Sciatic nerve (tissue), 2 donors: Measurements from ENCODE around the gene SCYL2. TPM values are rescaled to one million over a fixed set of nuclear protein-coding genes. Genes with fewer than 3 reads are reported as not detected.
"Not testable (repeated sequence)": the region's sequence is repeated elsewhere in the genome, so short reads cannot be mapped to it uniquely, and the experiment has no call there.

ENCODE experiments used
- ATAC-seq: fragments of 200-7000 bp; cut with Tn5 transposase; one replicate; pipeline ENCODE4 v1.9.1; 2020; ENCODE audit warnings: mild to moderate bottlenecking, moderate library complexity
- DNase-seq: peaks from one replicate; pipeline ENCODE4 v3.0.0-alpha.2; 2020; ENCODE audit warnings: low spot score
- intact Hi-C: fragments of 100-400 bp; cut with DNase I; formaldehyde crosslinking; loops from one replicate; pipeline ENCODE4 v1.14.2; 2022
- total RNA-seq: library from RNA; stranded (reverse); fragmentation: NEBNext Ultra II Directional; extraction: Animal tissue kit (Norgen Biotek cat#: 25700); gene quantifications from one replicate; pipeline ENCODE4 v1.2.1, GENCODE V29; 2021
- donor health status: DM: no; HTN: no; CAD: no.
- donor health status: DM: no; HTN: no; CAD: no.

SCYL2 gene
- total RNA-seq, 1 donor from 2014 or later = 54.1 TPM

- DNase-seq = no peak
- intact Hi-C loops = no loop called here
- no peak for ATAC-seq
Observed at GRCh38 chr12:100253437-100253836, 13.5 kb upstream of the SCYL2 start.

- DNase-seq (no peak), ATAC-seq (no peak)
- intact Hi-C loops = no loop called here
Observed at GRCh38 chr12:100254876-100255275, 12.1 kb upstream of the SCYL2 start.

- intact Hi-C loops = no loop called here
- DNase-seq (no peak), ATAC-seq (no peak)
Observed at GRCh38 chr12:100258127-100258526, 8.8 kb upstream of the SCYL2 start.

DNA sequence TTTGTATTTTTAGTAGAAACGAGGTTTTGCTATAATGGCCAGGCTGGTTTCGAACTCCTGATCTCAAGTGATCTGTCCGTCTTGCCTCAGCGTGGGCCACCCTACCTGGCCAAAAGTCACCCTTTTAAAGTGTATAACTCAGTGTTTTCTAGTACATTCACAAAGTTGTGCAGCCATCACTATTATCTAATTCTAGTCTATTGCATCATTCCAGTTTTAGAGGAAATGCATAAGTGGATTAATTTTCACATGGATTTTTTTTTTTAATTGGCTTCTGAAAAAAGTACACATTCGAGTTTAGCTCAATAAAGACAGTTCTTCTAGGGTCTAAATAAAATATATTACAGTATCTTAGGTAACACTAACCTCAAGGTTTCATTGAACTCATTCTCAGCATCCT lies 3.8 kb upstream of the SCYL2 start:
- intact Hi-C loops = no loop called here
- DNase-seq (no peak), ATAC-seq (no peak)

- ATAC-seq, DNase-seq, intact Hi-C loops: not testable (repeated sequence)
Observed at GRCh38 chr12:100265107-100265506, 1.9 kb upstream of the SCYL2 start.

DNA sequence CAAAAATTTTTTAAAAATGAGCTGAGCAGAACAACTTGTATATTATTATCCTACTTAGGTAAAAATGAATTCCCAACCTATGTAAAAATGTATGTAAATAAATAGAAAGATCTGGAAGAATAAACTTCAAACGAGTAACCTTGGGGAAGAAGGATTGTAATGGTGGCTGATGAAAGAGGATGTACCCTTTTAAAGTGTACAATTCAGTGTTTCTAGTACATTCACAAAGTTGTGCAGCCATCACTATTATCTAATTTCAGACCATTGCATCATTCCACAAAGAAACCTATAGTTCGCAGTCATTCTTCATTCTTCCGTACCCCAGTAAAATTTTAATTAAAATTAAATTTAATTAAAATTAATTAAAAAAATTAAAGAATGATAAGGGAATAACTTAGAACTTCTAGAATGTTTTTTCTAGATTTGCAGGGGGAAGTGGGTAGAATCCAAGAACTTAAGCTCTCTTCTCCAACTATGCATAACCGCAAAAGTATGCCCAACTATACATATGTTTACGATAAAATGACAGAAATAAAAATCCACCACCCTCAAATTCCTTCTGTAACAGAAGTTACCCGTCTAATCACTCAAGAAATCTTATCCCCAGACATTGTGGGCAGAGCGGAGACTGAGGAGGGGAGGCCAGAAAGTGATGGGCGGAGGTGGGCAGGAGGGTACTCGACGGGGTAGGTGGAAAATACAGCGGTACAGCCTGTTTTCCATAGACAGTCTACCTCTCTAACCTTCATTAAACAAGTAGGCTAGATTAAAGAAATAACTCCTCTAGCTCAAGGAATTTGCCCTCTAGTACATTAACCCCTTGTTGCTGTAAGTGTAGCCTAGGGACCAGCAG lies 1.0 kb upstream of the SCYL2 start:
- DNase-seq (no peak), ATAC-seq (no peak)
- intact Hi-C loops = no loop called here

DNA sequence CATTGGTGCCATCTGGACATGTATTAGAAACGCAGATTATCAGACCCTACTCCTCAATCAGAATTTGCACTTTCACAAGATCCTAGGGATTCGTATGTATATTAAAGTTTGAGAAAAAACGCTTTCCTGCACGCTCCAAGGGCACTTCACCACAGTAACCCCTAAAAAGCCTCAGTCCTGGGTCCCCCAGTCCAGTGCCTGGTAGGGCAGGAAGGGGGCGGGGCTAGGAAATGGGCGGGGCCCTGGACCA lies 467 bp upstream of the SCYL2 start:
- ATAC-seq (peak; percentile 92), DNase-seq (peak; percentile 97)
- intact Hi-C loops = no loop called here

GRCh38 chr12:100267603-100268281 lies 765 bp downstream of the SCYL2 start:
- DNase-seq (no peak), ATAC-seq (no peak)
- intact Hi-C loops = no loop called here

GRCh38 chr12:100268835-100269564 lies 2.0 kb downstream of the SCYL2 start:
- DNase-seq = no peak
- ATAC-seq = no peak
- intact Hi-C loops = no loop called here

DNA sequence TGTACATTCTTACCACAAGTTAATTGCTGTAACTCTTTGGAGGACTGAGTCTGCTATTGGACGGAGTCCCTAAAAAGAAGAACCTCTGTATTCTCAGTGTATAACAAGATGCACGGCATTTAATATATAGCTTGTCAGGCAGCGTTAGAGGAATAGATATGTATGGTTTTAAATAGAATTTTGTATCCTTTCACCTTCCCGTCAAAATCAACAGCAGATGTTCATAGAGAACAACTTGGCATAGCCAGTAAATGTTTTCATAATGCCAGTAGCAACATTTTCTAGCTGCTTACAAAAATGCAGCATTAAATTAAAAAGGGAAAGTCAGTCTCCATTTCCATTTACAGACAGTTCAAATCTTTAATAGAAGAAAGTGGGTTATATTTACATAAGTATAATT lies 6.8 kb downstream of the SCYL2 start:
- no peak for ATAC-seq
- no peak for DNase-seq

DNA sequence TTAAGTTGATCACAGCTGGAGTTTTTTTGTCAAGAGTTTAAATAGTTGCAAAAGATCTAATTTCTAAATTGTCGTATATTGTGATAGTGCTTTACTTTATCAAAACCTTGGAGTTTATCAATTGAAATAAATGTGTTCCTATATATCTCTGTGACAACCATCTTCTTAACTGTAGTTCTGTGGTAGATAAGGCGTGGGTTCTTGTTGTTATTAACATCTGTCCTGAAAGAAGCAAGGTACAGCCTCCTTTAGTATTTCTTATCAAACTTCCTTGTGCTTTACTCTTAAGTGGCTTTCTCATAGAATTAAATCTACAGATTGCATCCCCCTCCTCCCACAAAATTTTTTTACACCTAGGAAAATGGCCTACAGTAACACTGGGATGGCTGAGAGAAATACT lies 7.3 kb downstream of the SCYL2 start:
- DNase-seq = no peak
- ATAC-seq = no peak
- intact Hi-C loops = no loop called here

More for the DNA sequence above, 6.8 kb downstream of the SCYL2 start:
- intact Hi-C loops = no loop called here

- DNase-seq = no peak
- intact Hi-C loops = no loop called here
- no peak for ATAC-seq
Observed at GRCh38 chr12:100279159-100279558, 12.2 kb downstream of the SCYL2 start.

GRCh38 chr12:100279607-100280244 lies 12.7 kb downstream of the SCYL2 start:
- DNase-seq (no peak), ATAC-seq (no peak)
- intact Hi-C loops = no loop called here

- ATAC-seq, DNase-seq, intact Hi-C loops: not testable (repeated sequence)
Observed at GRCh38 chr12:100284556-100284955, 17.6 kb downstream of the SCYL2 start.

- DNase-seq (no peak), ATAC-seq (no peak)
- intact Hi-C loops = no loop called here
Observed at GRCh38 chr12:100289038-100289437, 22.1 kb downstream of the SCYL2 start.

DNA sequence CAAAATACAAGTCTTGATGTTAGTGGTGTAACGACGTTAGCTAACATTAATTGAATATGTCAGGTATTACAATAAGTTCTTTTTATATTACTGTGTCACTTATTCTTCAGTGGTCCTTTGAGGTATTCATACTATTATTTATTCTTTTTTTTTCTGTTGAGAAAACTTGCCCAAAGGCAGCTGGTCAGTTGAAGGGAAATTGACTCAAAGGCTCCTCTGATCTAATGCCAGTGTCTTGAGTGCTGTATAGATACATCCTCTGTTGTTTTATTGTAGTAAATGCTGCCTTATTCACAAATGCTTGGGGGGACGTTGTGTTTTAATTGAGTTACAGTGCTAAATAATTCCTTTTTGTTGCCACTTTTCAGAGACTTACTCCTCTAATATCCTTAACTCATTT lies 23.0 kb downstream of the SCYL2 start:
- intact Hi-C loops = no loop called here
- ATAC-seq (no peak), DNase-seq (no peak)

DNA sequence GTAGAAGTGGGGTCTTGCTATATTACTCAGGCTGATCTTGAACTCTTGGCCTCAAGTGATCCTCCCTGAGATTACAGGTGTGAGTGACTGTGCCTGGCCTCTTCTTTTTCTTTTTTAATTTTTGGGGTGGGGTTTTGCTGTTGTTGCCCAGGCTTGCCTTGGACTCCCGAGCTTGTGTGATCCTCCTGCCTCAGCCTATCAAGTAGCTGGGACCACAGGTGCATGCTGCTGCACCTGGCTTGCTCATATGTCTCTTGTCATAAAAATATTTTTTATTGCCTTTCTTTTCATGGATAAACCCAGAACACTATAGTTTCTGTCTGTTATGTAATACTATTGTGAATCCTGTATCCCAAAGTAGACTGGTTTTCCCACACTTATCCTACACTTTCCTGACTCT lies 26.0 kb downstream of the SCYL2 start:
- DNase-seq (no peak), ATAC-seq (no peak)
- intact Hi-C loops = no loop called here

DNA sequence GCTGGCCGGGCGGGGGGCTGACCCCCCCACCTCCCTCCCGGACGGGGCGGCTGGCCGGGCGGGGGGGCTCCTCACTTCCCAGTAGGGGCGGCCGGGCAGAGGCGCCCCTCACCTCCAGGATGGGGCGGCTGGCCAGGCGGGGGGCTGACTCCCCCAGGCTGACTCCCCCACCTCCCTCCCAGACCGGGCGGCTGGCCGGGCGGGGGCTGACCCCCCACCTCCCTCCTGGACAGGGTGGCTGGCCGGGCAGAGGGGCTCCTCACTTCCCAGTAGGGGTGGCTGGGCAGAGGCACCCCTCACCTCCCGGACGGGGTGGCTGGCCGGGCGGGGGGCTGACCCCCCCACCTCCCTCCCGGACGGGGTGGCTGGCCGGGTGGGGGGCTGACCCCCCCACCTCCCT lies 27.4 kb downstream of the SCYL2 start:
- DNase-seq = not testable (repeated sequence)

DNA sequence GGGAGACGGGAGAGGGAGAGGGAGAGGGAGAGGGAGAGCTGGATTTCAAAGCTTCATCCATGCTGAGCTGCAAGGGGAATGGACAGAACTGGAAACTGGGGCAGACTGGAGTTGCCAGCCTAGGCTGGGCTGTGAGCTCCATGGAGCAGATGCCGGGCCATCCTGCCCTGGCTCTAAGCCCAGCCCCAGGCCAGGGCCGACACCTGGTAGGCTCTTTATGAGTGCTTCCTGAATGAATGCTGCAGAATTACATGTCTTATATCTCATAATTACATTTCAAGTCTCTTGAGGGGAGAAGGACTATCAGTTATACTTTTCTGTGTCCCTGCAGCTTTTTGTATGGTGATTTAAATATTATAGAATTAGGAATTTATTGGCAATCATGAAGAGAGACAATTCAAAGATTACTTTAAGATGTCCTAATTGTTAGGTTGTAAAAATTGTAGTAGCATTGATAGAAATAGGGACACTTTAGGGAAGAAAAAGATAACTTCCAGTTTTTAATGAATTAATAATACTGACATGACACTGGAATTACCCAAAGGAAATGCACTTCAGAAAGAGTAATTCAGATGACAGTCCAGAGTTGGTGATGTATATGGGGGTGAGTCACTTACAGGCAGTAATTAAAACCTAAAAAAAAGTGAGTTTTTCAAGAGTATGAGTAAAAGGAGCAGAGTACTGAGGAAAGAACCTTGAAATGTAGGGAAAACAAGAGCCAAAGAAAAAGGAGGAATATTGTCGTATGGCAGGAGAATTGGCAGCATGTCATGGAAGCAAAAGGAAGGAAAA lies 29.0 kb downstream of the SCYL2 start:
- ATAC-seq (no peak), DNase-seq (no peak)
- intact Hi-C loops = no loop called here

More for the DNA sequence above, 27.4 kb downstream of the SCYL2 start:
- ATAC-seq, intact Hi-C loops: not testable (repeated sequence)
